HEK293T (cell line): ENCODE data around the gene LACTBL1.
"Not testable (repeated sequence)": the region's sequence is repeated elsewhere in the genome, so short reads cannot be mapped to it uniquely, and the experiment has no call there.

Source experiments
- ARNT ChIP-seq: fragments of 450-650 bp; IDR thresholded peaks from 2 replicates; pipeline ENCODE4 v1.6.1; 2017; ENCODE audit warnings: mild to moderate bottlenecking
- BHLHE40 ChIP-seq: fragments of 450-650 bp; IDR thresholded peaks from 2 replicates; pipeline ENCODE4 v1.6.1; 2016; ENCODE audit warnings: mild to moderate bottlenecking, moderate library complexity, borderline replicate concordance
- FOXA1 ChIP-seq: fragments of 450-650 bp; IDR thresholded peaks from 2 replicates; pipeline ENCODE4 v1.6.1; 2016; ENCODE audit warnings: mild to moderate bottlenecking
- FOXK2 ChIP-seq: fragments of 450-650 bp; IDR thresholded peaks from 2 replicates; pipeline ENCODE4 v1.6.1; 2016; ENCODE audit warnings: mild to moderate bottlenecking
- FOXM1 ChIP-seq: fragments of 450-650 bp; IDR thresholded peaks from 2 replicates; pipeline ENCODE4 v1.6.1; 2017; ENCODE audit warnings: mild to moderate bottlenecking, borderline replicate concordance
- HDGF ChIP-seq: fragments of 450-650 bp; IDR thresholded peaks from 2 replicates; pipeline ENCODE4 v1.6.1; 2017; ENCODE audit warnings: antibody characterized with exemption, borderline replicate concordance
- L3MBTL2 ChIP-seq: fragments of 450-650 bp; conservative IDR thresholded peaks from 2 replicates; pipeline ENCODE4 v1.6.1; 2016; ENCODE audit warnings: mild to moderate bottlenecking
- NFRKB ChIP-seq: fragments of 450-650 bp; IDR thresholded peaks from 2 replicates; pipeline ENCODE4 v1.6.1; 2016; ENCODE audit warnings: mild to moderate bottlenecking, moderate library complexity
- PKNOX1 ChIP-seq: fragments of 450-650 bp; IDR thresholded peaks from 2 replicates; pipeline ENCODE4 v1.6.1; 2016
- SUZ12 ChIP-seq: fragments of 450-650 bp; IDR thresholded peaks from 2 replicates; pipeline ENCODE4 v1.6.1; 2016; ENCODE audit warnings: mild to moderate bottlenecking

DNA sequence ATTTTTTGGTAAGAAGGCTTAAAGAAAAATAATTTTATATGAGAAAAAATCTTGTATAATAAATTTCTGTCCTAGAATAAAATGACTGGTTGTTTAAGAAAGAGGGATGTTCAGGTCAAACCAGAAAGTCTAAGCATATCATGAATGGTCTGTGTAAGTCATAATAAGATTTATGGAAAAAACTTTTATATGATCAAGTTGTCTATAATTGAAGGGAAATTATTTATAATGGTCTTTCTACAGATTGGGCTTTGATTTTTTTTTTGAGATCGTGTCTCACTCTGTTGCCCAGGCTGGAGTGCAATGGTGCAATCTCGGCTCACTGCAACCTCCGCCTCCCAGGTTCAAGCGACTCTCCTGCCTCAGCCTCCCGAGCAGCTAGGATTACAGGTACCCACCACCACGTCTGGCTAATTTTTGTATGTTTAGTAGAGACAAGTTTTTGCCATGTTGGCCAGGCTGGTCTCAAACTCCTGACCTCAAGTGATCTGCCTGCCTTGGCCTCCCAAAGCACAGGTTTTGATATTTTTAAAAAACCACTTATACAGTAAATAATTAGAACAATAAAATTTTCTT is 20.6 kb upstream of the LACTBL1 start:
- TF ChIP-seq BHLHE40, FOXM1, PKNOX1, ARNT, NFRKB, L3MBTL2, FOXA1, SUZ12, FOXK2, HDGF: not testable (repeated sequence)
